HTERT RPE-1 (cell line): ENCODE measurements around the gene SLC25A17.
"Not testable (repeated sequence)": the region's sequence is repeated elsewhere in the genome, so short reads cannot be mapped to it uniquely, and the experiment has no call there.

Source experiments
- in situ Hi-C: fragments of 300-500 bp; cut with MboI; formaldehyde crosslinking; loops from 4 replicates; pipeline ENCODE4 v1.14.3; 2020; ENCODE audit warnings: low sequenced_read_pairs

The SLC25A17 gene, protein sequence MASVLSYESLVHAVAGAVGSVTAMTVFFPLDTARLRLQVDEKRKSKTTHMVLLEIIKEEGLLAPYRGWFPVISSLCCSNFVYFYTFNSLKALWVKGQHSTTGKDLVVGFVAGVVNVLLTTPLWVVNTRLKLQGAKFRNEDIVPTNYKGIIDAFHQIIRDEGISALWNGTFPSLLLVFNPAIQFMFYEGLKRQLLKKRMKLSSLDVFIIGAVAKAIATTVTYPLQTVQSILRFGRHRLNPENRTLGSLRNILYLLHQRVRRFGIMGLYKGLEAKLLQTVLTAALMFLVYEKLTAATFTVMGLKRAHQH

DNA sequence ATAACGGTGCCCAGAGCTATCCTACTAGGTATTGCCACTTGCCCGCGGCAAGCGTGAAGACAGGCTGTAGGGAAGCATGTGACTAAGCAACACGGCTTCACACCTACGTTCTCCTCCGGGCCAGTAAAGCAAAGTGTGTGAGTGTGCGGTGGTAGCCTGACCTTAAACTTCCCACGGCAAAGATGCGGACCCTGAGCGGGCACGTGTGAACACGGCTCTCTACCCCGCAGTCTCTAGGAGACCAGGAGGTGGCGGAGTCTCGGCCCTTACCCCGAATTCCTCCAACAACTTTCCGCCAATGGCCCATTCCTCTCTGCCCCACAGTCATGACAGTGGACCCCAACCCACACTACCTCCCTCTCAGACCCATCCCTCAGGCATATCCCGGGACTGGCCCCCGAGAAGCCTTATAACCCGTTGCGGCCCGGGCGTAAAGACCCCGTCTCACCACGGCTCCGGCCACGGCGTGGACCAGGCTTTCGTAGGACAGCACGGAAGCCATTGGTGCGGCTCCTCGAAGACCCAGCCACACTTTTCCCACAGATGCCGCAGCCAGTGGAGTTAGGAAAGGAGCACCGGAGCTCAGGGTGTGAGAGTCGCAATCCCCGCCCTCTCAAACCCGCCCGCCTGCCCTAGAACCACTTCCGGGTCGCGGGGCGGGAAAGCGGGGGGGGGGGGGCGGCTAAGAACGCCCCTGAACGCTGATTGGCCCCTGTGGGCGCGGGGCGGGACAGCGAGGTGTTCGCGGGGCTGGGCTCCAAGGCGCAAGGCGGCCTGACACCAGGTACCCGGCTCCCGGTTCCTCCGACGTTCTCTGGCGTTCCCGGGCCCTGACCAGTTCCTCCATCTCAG, at the start of gene SLC25A17:
Gene SLC25A17, minus strand, starts transcription at position 600 of the 852 bp plus-strand sequence. Its CDS starts 98 bp downstream, at position 502.
- in situ Hi-C loops = no loop called here

DNA sequence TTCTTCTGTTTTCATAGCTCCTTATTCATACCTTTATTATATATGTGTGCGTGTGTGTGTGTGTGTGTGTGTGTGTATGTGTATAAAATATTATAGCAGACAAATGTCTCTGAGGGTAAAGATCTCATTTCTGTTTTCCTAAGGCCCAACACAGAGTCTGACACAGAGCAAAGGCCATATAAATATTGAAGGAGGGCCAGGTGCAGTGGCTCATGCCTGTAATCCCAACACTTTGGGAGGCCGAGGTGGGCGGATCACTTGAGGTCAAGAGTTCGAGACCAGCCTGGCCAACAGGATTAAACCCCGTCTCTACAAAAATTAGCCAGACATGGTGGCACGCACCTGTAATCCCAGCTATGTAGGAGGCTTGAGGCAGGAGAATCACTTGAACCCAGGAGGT, 49.2 kb upstream of the SLC25A17 start:
- in situ Hi-C loops = not testable (repeated sequence)

DNA sequence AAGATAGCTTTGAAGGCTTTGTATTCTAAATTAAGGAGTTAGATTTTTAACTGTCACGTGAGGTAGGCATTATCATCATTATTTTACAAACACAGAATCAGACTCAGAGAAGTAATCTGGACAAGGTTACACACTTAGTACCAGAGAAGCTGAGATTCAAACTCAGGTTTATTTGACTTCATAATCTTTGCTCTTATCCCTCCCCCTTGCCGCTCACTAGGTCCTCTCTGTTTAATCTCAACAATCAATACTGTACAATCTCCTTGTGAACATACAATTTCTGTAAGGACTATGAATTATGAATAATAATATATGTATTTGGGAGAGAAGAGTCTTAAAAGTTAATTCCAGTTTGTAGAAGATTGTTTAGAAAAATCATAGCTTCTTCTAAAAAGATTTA, 48.0 kb upstream of the SLC25A17 start:
- in situ Hi-C loops = no loop called here

DNA sequence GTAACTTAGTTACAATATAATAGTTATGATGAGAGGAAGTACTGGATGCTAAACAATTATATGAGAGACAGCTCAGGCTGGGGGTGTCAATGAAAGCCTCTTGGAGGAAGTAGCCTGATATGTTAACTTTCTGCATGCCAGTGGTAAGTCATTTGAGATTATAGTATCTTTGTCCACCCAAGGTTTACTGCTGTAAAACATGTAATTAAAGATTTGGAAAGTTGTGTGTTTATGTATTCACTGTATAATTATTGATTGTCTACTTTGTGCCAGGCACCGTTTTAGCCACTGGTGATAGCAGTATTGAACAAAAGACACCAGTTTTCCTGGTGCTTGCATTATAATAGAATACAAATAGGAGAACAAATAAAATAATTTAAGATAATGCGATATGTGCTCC, 43.4 kb upstream of the SLC25A17 start:
- in situ Hi-C loops = no loop called here

DNA sequence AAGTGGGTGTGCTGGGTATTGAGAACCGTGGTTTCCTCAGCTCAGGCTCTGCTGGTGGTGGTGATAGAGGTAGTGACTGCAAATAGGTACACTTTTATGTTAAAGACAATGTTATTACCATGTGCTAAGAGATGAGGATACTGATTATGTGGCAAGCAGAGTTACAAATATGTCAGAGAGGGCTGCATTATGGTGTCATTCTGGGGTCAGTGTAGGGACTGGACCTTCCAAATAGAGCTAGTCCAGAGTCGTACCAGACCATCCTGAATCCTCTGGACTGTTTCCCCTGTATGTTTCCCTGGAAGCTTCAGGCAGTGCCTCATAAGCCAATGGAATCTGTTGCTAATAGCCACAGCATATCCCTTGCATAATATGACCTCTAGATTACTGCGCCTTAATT, 42.9 kb upstream of the SLC25A17 start, which contains the start of gene DNAJB7:
Gene DNAJB7, minus strand, starts transcription at position 101 of the 400 bp plus-strand sequence. CDS start 119 bp downstream, outside the sequence.
- in situ Hi-C loops = no loop called here

DNA sequence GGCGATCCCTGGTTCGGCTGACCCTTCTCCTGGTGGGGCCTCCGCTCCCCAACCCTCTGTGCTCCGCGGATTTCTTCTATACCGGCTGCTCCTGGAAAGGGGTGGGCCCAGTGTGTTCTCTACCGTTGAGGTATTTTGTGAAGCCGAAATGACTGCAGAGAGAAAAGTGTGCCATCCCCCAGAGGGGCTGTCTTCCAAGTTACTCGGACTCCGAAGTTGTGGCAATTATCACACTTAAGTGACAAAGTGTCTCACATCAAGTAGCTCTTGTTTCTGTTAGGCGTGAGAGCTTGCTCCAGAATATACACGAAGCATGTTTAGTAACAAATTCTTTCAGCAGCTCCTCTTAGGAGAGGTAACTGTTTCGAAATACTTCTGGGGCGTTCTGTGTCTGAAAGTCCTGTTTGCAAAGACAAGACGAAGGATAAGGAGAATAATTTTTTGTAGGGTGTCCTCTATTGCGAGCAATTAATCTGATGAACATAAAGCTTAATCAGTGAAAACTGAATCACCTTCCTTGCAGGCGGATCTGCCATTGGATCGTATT, 38.2 kb upstream of the SLC25A17 start:
- in situ Hi-C loops = no loop called here

DNA sequence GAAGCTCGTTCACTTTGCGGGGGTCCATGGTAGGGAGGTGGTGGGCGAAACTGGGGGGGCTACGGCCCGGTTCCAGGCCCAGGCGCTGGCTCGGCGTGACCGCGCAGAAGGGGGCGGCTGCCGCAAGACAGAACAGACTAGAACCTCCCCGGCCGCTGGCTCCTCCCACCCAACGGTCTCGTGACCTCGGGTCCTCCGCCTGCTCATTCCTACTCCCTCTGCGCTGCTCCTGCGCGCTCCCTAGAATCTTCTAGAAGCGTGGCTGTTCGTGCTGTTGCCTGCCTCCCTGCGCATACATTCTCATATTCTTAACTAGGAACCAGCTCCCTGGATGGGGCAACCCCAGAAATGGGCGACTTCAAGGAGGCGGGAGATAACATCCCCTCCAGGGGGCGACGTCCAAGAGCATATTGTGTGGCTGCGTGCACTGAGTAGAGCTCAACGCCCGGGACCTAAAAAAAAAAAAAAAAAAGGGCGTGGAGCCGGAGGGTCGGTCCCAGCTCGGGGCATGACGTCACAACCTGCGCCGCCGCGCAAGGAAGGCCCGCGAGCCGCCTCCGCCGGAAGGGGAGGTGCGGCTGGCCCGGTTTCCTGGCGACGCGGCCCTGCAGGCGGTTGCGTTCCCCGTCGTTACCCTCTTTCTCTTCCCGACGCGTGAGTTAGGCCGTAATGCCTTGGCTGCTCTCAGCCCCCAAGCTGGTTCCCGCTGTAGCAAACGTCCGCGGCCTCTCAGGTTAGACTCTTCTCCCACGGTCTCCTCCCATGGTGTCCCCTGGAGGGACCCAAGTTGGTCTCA, 37.6 kb upstream of the SLC25A17 start, which contains the start of the genes ST13 and XPNPEP3:
Gene ST13, minus strand, starts transcription at position 127 of the 796 bp plus-strand sequence. Its CDS starts 99 bp downstream, at position 28.
Gene XPNPEP3, plus strand, starts transcription at position 636 of the 796 bp plus-strand sequence. Its CDS starts 34 bp downstream, at position 670.
- in situ Hi-C loops = no loop called here

DNA sequence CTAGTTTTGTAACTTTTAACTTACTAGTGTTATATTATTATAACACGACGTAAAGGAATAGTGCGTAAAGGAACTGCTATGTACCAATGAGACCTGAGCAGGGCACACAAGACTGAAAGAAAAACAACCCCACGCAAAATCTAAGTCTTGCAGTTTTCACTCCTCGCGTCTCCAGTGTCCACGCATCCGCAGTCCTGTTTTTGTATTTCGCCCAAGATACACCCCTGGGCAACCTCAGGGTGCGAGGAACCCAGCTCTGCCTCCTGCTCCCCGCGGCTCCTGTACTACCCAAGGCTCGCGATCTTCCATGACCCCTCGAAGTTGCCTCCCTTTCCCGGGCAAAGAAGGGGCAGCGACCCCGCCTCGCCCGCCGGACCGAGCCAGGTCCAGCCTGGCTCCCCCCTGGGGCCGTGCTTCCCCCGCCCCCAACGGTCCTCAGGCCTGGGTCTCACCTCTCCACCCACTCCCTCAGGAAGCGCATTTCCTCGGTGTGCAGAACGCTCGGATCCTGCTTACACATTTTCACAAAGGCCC, 36.9 kb upstream of the SLC25A17 start:
- in situ Hi-C loops = no loop called here

DNA sequence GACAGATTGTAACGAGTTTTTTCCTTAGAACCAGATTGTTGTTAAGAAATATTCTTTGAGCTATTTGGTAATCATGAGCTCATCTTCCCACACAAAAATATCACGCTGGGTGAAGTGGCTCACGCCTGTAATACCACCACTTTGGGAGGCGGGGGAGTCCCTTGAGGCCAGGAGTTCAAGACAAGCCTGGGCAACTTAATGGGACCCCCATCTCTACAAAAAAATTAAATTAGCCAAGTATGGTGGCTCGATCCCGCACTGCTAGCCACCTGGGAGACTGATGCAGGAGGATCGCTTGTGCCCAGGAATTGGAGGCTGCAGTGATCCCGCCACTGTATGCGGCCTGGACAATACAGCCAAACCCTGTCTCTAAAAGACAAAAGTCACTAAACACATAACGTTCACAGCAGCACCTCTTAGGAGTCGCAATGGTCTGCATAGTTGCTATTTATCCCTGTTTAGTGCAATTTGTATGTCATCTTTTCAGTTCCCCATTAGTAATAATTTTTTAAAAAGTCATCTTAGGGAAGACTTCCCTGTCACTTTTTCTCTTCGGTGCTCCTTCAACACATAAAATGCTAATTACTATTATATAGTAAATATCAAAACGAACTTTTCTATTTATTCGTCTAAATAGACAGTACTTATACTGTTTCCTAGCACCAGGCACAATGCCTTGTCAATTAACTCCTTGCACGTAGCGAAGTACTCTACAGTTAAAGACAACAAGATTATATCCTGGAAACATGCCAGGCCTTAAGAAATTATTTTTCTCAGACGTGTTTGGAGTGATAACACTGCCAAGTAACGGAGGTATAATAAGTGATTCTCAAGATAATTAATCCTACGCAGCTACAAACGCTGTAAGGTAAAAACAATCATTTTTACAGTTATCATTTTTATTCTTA, 36.2 kb upstream of the SLC25A17 start:
- in situ Hi-C loops = no loop called here

DNA sequence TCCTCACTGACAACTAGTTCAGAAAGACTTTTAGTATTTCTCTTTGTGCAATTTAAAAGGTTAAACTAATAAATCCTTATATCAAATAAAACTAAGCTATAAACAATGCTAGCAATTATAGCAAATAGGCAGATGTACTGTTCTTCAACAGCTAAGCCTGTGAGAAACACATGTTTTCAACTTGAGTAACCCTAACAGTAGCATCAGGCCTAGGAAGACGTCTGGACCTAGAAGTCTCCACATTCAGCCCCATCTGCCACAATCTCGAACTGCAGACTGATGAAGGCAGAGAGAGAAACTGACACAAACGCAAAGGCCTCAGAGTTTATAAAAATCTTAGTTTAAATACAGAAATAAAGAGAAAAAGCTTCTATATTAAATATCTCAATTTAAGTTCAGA, 34.8 kb upstream of the SLC25A17 start:
- in situ Hi-C loops = no loop called here

DNA sequence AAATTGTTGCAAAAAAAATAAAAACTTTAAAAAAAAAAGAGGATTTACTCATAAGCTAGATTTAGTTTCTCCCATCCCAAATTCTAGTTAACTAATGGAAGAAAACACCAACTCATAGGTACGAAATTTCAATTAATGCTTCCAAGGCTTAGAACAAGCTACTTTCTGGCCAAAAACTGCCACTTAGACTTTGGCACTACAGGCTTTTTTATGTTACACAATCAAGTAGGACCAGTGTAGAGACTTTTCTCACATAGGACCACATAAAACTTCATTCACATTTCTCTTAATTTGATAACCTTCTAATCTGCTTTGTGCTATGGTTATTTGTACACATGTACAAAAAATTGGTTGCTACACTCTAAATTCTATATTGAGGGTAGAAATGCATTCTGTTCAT, 34.2 kb upstream of the SLC25A17 start:
- in situ Hi-C loops = no loop called here

DNA sequence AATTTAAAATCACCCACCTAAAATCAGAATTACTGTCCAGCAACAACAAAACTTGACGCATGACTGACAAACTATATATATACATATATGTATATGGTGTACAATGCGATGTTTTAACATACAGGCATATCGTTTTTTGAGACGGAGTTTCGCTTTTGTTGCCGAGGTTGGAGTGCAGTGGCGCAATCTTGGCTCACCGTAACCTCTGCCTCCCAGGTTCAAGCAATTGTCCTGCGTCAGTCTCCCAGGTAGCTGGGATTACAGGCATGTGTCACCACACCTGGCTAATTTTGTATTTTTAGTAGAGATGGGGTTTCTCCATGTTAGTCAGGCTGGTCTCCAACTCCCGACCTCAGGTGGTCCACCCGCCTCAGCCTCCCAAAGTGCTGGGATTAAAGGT, 26.7 kb upstream of the SLC25A17 start:
- in situ Hi-C loops = not testable (repeated sequence)

DNA sequence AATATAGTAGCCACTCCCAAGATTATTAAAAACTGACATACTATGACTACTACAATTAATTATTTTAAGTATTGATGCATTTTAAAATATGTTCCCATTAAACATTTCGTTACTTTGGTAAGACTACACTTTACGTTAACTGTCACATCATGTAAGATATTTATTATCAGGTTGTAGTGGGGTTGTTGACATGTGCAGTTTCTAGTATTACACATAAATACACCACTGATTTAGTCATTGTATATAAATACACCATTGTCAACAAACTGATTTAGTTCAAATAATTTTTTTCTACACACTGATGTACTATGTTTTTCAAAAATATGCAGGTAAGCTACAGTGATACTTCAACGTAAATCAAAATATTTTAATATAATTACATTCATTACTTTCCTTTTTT, 25.8 kb upstream of the SLC25A17 start:
- in situ Hi-C loops = no loop called here

DNA sequence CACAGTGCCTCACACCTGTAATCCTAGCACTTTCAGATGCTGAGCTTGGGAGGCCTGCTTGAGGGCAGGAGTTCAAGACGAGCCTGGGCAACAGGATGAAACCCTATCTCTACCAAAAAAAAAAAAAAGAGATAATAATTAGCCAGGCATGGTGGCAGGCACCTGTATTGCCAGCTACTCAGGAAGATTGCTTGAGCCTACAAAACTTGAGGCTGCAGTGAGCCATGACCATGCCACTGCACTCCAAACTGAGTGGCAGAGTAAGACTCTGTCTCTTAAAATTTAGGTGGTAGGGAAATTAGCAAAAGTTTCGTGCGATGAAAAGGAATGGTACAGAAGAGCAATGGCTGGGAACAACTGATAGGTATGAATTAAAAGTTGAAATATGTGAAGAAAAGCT, 19.3 kb upstream of the SLC25A17 start:
- in situ Hi-C loops = no loop called here

DNA sequence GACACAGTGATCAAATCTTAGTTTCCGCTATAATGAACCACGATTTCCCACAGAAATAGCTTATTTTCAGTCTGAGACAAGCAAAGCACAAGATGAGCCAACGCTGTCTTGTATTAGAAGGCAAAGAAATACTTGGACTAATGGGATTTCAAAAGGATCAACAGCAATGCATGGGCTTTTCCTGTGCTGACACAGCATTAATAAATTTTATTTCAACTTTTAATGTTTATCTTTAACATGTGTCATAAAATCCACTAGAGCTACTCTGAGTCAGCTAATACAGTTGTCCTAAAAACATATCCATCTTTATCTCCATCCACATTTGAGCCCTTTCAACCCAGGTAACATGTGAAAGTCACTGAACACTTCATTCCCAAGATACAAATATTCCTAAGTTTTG, 15.5 kb upstream of the SLC25A17 start:
- in situ Hi-C loops = no loop called here

DNA sequence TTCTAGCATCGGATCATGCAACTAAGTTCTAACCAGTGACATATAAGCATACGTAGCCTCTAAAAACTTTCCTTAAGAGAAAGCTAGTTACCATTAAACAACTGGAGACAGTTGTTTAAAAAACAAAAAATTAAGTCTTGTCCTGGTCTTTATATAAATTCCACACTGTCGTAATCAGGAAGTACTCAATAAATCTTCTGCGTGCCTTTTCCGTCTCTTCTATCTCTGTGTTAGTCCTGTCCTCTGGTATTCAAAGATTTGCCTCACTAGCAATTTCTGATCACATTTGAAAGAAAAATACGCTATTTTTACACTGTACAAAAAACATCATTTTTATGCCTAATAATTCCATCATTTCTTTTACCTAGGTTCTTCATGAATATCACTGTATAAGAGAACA, 10.0 kb upstream of the SLC25A17 start:
- in situ Hi-C loops = no loop called here

DNA sequence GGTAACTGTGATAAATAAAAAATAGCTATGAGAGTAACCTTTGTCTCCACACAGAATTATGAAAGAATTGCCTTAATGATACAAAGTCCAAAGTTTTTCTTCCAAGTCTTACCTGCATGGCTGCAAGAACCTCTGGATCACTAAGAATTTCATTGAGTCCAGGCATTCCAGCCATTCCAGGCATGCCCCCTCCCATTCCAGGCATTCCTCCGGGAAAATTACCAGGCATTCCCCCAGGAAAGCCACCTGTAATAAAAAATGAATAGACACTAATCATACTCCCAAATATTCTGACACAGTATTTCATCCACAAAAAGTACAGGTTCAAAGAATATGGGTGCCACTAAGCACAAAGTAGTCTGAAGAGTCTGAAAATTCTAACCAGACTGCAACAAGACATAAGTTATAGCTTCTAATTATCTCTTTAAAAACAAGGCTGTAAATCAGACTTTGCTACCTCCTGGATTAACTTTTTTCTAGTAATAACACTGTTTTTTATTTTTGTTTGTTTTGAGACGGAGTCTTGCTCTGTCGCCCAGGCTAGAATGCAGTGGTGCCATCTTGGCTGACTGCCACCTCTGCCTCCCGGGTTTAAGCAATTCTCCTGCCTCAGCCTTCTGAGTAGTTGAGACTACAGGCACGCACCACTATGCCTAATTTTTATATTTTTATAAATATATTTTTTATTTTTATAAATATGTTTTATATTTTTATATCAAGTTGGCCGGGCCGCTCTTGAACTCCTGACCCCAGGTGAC, 8.0 kb upstream of the SLC25A17 start:
- in situ Hi-C loops = no loop called here

DNA sequence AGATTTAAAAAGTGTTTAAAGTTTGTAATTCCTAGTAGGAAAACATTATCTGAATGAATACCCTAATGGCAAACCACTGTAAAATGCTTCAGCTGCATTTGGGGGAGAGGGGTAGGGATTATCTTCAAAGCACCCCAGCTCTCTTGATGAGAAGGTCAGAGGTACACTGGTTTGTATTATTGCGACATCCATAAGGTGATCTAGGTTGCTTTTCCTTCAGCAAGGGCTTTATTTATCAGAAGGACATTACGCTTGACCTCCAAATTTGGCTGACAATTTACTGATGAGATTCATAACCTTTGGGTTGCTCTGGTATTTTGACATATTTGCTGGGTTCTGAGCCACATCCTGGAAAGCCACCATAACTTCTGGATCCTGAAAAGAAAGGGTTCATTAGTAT, 7.1 kb upstream of the SLC25A17 start:
- in situ Hi-C loops = not testable (repeated sequence)

DNA sequence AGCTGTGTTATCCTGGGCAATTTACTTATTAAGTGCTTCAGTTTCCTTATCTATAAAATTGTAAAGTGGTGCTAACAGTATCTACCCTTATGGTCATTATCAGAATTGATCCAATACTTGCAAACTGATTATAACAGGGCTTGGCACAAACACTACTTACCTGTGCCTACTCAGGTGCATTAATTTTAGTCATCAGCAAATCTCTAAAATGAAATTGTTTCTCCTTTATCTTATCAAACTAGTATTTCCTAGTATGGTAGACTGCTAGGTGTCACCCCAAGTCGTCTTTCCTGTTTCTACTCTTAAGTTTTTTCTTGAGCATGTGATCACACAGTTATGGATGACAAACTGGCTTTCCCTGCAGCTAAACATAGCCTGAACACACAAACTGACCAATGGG, 4.3 kb upstream of the SLC25A17 start:
- in situ Hi-C loops = no loop called here
